Kidney epithelial cell (primary cell): ENCODE data around the gene ATP12A. TPM values are rescaled to one million over a fixed set of nuclear protein-coding genes. Genes with fewer than 3 reads are reported as not detected.

Experiments used
- DNase-seq: peaks from one replicate; pipeline ENCODE4 v3.0.0-alpha.2; 2010; ENCODE audit warnings: low read depth
- H3K27me3 ChIP-seq: 2 replicates; pipeline ENCODE4 v1.6.0; 2011; ENCODE audit warnings: low read length; ENCODE audit not compliant: control insufficient read depth, insufficient read depth
- H3K36me3 ChIP-seq: 2 replicates; pipeline ENCODE4 v1.5.1; 2011; ENCODE audit warnings: low read length; ENCODE audit not compliant: control insufficient read depth, insufficient read depth
- H3K4me3 ChIP-seq: 2 replicates; pipeline ENCODE4 v1.5.1; 2011; ENCODE audit warnings: low read depth, mild to moderate bottlenecking, control low read depth, low read length
- total RNA-seq: library from RNA; depleted of rRNA; stranded (reverse); fragments of >200 nt; gene quantifications from 2 replicates; pipeline ENCODE4 v1.2.3, GENCODE V29; 2015
- TF ChIP-seq, protein P1 (sequence below): IDR thresholded peaks from 2 replicates; pipeline ENCODE4 v1.5.1; 2011; ENCODE audit warnings: mild to moderate bottlenecking, moderate library complexity, low read length, control low read depth, inconsistent platforms; ENCODE audit not compliant: insufficient read depth, poor library complexity, severe bottlenecking

ATP12A gene
- total RNA-seq, 1 donor from 2014 or later: 0.04 TPM

DNA sequence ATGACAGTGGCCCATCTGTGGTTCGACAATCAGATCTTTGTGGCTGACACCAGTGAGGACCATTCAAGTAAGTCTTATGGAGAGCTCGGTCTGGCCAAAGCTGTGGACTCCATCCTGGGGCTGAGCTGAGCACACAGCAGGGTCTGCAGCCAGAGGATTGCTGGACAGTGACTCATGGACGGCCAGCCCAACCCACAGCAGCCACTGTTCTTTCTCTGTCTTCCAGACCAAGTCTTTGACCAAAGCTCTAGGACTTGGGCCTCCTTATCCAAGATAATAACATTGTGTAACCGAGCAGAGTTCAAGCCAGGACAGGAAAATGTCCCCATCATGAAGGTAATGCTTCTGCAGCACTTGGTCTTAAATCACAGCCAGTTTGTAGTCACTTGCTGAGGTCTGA is 12.4 kb downstream of the ATP12A start:
- no peak for DNase-seq
- Histone ChIP-seq H3K4me3 (no peak overlapping the region), H3K27me3 (peaks cover 19% of the 10 kb centered on the region), H3K36me3 (no peaks in the 10 kb centered on the region)
- TF ChIP-seq, protein P1, sequence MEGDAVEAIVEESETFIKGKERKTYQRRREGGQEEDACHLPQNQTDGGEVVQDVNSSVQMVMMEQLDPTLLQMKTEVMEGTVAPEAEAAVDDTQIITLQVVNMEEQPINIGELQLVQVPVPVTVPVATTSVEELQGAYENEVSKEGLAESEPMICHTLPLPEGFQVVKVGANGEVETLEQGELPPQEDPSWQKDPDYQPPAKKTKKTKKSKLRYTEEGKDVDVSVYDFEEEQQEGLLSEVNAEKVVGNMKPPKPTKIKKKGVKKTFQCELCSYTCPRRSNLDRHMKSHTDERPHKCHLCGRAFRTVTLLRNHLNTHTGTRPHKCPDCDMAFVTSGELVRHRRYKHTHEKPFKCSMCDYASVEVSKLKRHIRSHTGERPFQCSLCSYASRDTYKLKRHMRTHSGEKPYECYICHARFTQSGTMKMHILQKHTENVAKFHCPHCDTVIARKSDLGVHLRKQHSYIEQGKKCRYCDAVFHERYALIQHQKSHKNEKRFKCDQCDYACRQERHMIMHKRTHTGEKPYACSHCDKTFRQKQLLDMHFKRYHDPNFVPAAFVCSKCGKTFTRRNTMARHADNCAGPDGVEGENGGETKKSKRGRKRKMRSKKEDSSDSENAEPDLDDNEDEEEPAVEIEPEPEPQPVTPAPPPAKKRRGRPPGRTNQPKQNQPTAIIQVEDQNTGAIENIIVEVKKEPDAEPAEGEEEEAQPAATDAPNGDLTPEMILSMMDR: no peak

DNA sequence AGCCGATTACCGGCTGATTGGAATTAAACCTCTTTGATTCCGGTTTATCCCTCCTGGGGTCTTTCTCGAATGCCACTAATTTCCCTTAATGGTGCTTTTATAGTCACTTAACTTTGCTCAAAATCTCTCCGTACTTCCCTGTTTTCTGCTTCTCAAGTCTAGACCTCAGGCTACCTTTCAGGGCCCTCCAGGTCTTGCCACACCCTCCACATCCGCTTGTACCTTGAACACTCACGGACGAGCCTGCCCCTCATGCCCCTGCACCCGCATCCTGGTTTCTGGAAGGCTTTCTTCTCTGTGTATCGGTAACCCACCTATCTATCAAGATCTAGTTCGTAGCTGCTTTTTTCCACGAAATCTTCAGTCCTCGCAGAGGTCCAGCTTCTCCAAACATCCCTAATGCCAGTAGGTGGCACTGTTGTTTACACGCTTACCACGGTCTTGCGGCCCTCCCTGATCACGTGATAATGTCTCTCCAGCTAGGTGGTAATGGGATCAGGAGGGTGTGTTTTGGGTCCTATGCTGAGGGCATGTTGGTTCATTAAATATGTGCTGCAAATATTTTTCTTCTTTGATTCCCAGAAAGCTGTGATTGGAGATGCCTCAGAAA is 13.8 kb downstream of the ATP12A start:
- Histone ChIP-seq H3K4me3 (no peak overlapping the region), H3K27me3 (peaks cover 19% of the 10 kb centered on the region), H3K36me3 (no peaks in the 10 kb centered on the region)
- DNase-seq: no peak
- TF ChIP-seq, protein P1: peak; percentile 72

DNA sequence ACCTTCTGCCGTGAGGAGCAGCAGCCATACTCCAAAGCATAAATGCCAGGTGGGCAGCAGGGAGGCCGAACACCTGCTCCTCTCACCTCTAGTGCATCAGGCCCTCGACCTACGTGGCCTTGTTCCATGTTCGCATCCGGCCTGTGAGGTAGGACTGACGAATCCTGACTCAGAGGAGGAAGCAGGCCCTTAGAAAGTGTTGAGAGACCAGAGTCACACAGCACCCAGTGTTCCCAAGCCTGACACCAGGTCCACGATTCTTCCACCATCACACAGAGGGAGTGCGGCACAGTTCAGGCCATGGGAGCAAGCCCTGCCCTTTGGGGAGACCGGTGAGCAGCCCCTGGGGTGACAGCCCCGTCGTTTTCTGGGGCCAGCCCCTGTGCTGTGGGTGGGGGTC is 14.7 kb downstream of the ATP12A start:
- Histone ChIP-seq H3K4me3 (no peak overlapping the region), H3K27me3 (peaks cover 13% of the 10 kb centered on the region), H3K36me3 (no peaks in the 10 kb centered on the region)
- TF ChIP-seq, protein P1: no peak
- DNase-seq: no peak

DNA sequence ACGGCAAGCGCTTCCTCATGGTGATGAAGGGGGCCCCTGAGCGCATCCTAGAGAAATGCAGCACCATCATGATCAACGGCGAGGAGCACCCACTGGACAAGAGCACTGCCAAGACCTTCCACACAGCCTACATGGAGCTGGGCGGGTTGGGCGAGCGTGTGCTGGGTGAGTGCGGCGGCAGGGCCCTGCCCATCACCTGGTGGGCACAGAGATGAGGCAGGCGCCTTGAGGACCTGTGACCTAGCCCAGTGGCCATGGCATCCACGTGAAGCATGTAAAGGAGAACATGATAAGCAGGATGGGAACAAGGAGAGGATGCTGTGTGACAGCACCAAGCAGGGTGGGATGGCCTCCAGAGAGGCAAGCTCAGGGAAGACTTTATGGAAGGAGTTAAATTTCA is 18.5 kb downstream of the ATP12A start:
- H3K27me3 ChIP-seq: peaks cover 6% of the 10 kb centered on the region
- no peak overlapping the region for H3K4me3 ChIP-seq
- no peak for DNase-seq
- no peaks in the 10 kb centered on the region for H3K36me3 ChIP-seq
- TF ChIP-seq, protein P1: no peak

DNA sequence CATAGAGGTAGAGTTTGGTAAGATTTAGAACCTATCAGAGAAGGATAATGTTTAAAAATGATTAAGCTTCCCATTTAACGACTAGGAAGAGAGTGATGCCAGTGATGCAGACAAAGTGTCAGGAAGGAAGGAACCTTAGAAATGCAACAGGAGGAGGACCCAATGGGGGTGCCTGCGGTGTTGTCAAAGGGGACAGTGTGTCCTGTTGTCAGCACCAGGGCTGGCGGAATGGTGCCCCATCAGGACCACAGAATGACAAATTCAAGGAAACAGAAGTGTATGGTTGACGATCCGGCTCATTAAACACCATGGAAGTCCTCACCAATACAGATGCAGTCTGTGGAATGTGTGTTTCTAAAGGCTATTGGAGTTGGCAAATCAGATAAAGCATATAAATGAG is 19.3 kb downstream of the ATP12A start:
- no peak for DNase-seq
- H3K4me3 ChIP-seq: no peak overlapping the region
- no peaks in the 10 kb centered on the region for H3K36me3 ChIP-seq
- TF ChIP-seq, protein P1: no peak
- peaks cover 6% of the 10 kb centered on the region for H3K27me3 ChIP-seq

DNA sequence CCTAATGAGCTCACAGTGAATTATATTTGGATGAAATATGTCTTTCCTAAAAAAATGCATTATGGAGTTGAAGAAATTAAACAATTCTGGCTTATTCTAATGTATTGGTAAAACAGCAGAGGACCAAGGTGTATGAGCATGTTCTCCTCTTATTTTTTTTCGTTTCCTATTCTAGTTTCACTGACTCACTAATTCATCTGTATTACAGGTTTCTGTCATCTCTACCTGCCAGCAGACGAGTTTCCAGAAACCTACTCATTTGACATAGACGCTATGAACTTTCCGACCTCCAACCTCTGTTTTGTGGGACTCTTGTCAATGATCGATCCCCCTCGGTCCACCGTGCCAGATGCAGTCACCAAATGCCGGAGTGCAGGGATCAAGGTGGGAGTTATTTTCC is 20.3 kb downstream of the ATP12A start:
- no peak for DNase-seq
- H3K27me3 ChIP-seq: peaks cover 5% of the 10 kb centered on the region
- TF ChIP-seq, protein P1: no peak
- H3K36me3 ChIP-seq: no peaks in the 10 kb centered on the region
- H3K4me3 ChIP-seq: no peak overlapping the region
